ENCODE data around the gene ZNF821.
"Not testable (repeated sequence)": the region's sequence is repeated elsewhere in the genome, so short reads cannot be mapped to it uniquely, and the experiment has no call there.

The ZNF821 gene

DNA sequence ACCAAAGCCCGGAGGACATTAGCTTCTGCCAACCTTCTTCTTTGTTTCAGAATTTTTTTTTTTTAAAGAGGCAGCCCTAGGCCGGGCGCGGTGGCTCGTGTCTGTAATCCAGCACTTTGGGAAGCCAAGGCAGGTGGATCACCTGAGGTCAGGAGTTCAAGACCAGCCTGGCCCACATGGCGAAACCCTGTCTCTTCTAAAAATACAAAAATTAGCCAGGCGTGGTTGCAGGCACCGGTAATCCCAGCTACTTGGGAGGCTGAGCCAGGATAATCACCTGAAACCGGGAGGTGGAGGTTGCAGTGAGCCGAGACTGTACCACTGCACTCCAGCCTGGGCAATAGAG is 66.9 kb downstream of the ZNF821 start:
- TF ChIP-seq CSDC2 (CRISPR knock-in tag; IDR thresholded peaks at IDR 0.05) (peak; percentile 60; the same call in 1 of the 2 replicates), SNAI2 (CRISPR knock-in tag; IDR thresholded peaks at IDR 0.05) (0 out of 2 replicates have a peak, but pooled peaks have one; percentile 25)
- ATAC-seq, result not testable (repeated sequence)

GRCh38 chr16:71811261-71811803 is 72.7 kb downstream of the ZNF821 start:
- ATAC-seq, result no peak
- TF ChIP-seq SNAI2 (CRISPR knock-in tag; IDR thresholded peaks at IDR 0.05), result no peak
- no peak for TF ChIP-seq ZFP30 (CRISPR knock-in tag; IDR thresholded peaks at IDR 0.05)
- TF ChIP-seq ZC3H10 (CRISPR knock-in tag; IDR thresholded peaks at IDR 0.05), result no peak
- TF ChIP-seq, protein P1, sequence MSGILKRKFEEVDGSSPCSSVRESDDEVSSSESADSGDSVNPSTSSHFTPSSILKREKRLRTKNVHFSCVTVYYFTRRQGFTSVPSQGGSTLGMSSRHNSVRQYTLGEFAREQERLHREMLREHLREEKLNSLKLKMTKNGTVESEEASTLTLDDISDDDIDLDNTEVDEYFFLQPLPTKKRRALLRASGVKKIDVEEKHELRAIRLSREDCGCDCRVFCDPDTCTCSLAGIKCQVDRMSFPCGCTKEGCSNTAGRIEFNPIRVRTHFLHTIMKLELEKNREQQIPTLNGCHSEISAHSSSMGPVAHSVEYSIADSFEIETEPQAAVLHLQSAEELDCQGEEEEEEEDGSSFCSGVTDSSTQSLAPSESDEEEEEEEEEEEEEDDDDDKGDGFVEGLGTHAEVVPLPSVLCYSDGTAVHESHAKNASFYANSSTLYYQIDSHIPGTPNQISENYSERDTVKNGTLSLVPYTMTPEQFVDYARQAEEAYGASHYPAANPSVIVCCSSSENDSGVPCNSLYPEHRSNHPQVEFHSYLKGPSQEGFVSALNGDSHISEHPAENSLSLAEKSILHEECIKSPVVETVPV (CRISPR knock-in tag; IDR thresholded peaks at IDR 0.05), result no peak
- TF ChIP-seq ZNF8 (CRISPR knock-in tag; IDR thresholded peaks at IDR 0.05), result no peak
- TF ChIP-seq, protein P2, sequence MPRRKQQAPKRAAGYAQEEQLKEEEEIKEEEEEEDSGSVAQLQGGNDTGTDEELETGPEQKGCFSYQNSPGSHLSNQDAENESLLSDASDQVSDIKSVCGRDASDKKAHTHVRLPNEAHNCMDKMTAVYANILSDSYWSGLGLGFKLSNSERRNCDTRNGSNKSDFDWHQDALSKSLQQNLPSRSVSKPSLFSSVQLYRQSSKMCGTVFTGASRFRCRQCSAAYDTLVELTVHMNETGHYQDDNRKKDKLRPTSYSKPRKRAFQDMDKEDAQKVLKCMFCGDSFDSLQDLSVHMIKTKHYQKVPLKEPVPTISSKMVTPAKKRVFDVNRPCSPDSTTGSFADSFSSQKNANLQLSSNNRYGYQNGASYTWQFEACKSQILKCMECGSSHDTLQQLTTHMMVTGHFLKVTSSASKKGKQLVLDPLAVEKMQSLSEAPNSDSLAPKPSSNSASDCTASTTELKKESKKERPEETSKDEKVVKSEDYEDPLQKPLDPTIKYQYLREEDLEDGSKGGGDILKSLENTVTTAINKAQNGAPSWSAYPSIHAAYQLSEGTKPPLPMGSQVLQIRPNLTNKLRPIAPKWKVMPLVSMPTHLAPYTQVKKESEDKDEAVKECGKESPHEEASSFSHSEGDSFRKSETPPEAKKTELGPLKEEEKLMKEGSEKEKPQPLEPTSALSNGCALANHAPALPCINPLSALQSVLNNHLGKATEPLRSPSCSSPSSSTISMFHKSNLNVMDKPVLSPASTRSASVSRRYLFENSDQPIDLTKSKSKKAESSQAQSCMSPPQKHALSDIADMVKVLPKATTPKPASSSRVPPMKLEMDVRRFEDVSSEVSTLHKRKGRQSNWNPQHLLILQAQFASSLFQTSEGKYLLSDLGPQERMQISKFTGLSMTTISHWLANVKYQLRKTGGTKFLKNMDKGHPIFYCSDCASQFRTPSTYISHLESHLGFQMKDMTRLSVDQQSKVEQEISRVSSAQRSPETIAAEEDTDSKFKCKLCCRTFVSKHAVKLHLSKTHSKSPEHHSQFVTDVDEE (CRISPR knock-in tag; IDR thresholded peaks at IDR 0.05), result no peak
- TF ChIP-seq ZNF70 (CRISPR knock-in tag; IDR thresholded peaks at IDR 0.05), result no peak
- TF ChIP-seq GLIS3 (CRISPR knock-in tag; IDR thresholded peaks at IDR 0.05), result no peak
- TF ChIP-seq CSDC2 (CRISPR knock-in tag; IDR thresholded peaks at IDR 0.05), result no peak
- TF ChIP-seq ARNTL (CRISPR knock-in tag; IDR thresholded peaks at IDR 0.05; ENCODE audit: borderline replicate concordance, low read depth), result no peak
- no peak for TF ChIP-seq OSR1 (CRISPR knock-in tag; IDR thresholded peaks at IDR 0.05)
- TF ChIP-seq TOX (CRISPR knock-in tag; IDR thresholded peaks at IDR 0.05; ENCODE audit: borderline replicate concordance), result no peak
- TF ChIP-seq ZFP3 (CRISPR knock-in tag; IDR thresholded peaks at IDR 0.05), result no peak
- no peak for TF ChIP-seq PPARA (CRISPR knock-in tag; IDR thresholded peaks at IDR 0.05; ENCODE audit: borderline replicate concordance)
- TF ChIP-seq BACH2 (CRISPR knock-in tag; IDR thresholded peaks at IDR 0.05; ENCODE audit: borderline replicate concordance), result no peak
- TF ChIP-seq ISL1 (CRISPR knock-in tag; IDR thresholded peaks at IDR 0.05), result no peak
- TF ChIP-seq ESRRG (CRISPR knock-in tag; IDR thresholded peaks at IDR 0.05), result no peak
- TF ChIP-seq POU6F1 (CRISPR knock-in tag; IDR thresholded peaks at IDR 0.05; ENCODE audit: borderline replicate concordance, low read depth), result no peak
- TF ChIP-seq PATZ1 (CRISPR knock-in tag; IDR thresholded peaks at IDR 0.05; ENCODE audit: borderline replicate concordance), result no peak
- no peak for TF ChIP-seq RARB (CRISPR knock-in tag; IDR thresholded peaks at IDR 0.05)

- not testable (repeated sequence) for ATAC-seq
Measured at GRCh38 chr16:71810155-71810530, 73.8 kb downstream of the ZNF821 start.

Measured in SK-N-SH treated with all-trans-retinoic acid at 6 μM for 48 hours (cell line).